Peyer's patch (tissue), 4 donors: ENCODE data around the gene TOMM70. TPM values are rescaled to one million over a fixed set of nuclear protein-coding genes. Genes with fewer than 3 reads are reported as not detected.

Experiments used
- DNase-seq, 3 donors: peaks; one replicate each; pipeline ENCODE4 v3.0.0-alpha.2; 2017 to 2019
- H3K27ac ChIP-seq, 4 donors: fragments of 200-600 bp; sonication (generic); one replicate each; pipeline ENCODE4 v1.5.1; 2016 to 2019
- H3K27me3 ChIP-seq, 2 donors: fragments of 200-600 bp; sonication (generic); one replicate each; pipeline ENCODE4 v1.5.1; 2019
- H3K36me3 ChIP-seq, 3 donors: fragments of 200-600 bp; sonication (generic); one replicate each; pipeline ENCODE4 v1.5.1; 2016 to 2019
- H3K4me1 ChIP-seq, 4 donors: fragments of 200-600 bp; sonication (generic); one replicate each; pipeline ENCODE4 v1.5.1; 2016 to 2019
- H3K4me3 ChIP-seq, 4 donors: fragments of 200-600 bp; sonication (generic); 1 replicate in 3 of 4; 2 replicates in 1 of 4; pipeline ENCODE4 v1.5.1; 2016 to 2019; ENCODE audit warnings: mild to moderate bottlenecking in 1 of 4
- H3K9me3 ChIP-seq, 4 donors: fragments of 200-600 bp; sonication (generic); one replicate each; pipeline ENCODE4 v1.5.1; 2016 to 2019; ENCODE audit warnings: mild to moderate bottlenecking in 1 of 4
- CTCF ChIP-seq, 6 experiments: fragments of 450-650 bp in 4 of 6; fragments of 200-600 bp in 2 of 6; sonication (generic) in 1 of 6; IDR thresholded peaks; one replicate each; pipeline ENCODE4 v1.5.1; 2017 to 2019; ENCODE audit warnings: antibody characterized with exemption in 6 of 6, mild to moderate bottlenecking in 3 of 6, moderate library complexity in 1 of 6
- POLR2A ChIP-seq, 2 donors: fragments of 450-650 bp; IDR thresholded peaks; one replicate each; pipeline ENCODE4 v1.5.1; 2017; ENCODE audit warnings: antibody characterized with exemption in 2 of 2, mild to moderate bottlenecking in 2 of 2, moderate library complexity in 2 of 2
- total RNA-seq, 4 donors: library from RNA; depleted of rRNA; stranded (reverse); fragments of >200 nt; gene quantifications; one replicate each; pipeline ENCODE4 v1.1.0, GENCODE V29; 2016

Gene TOMM70
- total RNA-seq, 4 donors from 2014 or later: 25.0 to 34.2 (median 32.4) TPM

DNA sequence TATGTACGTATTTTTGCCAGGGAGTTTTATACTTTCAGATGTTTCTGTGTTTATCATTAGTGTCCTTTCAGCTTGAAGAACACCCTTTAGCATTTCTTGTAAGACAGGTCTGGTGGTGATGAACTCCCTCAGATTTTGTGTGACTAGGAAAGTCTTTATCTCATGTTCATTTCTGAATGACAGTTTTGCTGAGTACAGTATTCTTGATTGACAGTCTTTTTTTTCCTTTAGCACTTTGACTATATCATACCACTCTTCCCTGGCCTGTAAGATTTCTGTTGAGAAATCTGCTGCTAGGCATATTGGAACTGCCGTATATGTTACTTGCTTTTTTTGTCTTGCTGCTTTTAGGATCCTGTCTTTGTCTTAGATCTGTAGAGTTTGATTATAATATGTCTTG, 6.3 kb upstream of the TOMM70 start:
- no peak for TF ChIP-seq POLR2A (IDR thresholded peaks at IDR 0.05)
- TF ChIP-seq CTCF (IDR thresholded peaks at IDR 0.05): no peak

GRCh38 chr3:100404250-100404548, 3.3 kb upstream of the TOMM70 start:
- Histone ChIP-seq H3K27me3 (no peaks in the 10 kb centered on the region), H3K36me3 (no peaks in the 10 kb centered on the region), H3K4me1 (peaks cover 0 to 23% (median 13%) of the 10 kb centered on the region in 4 donors), H3K27ac (no peak overlapping the region), H3K9me3 (no peaks in the 10 kb centered on the region), H3K4me3 (no peak overlapping the region)
- no peak for TF ChIP-seq POLR2A (IDR thresholded peaks at IDR 0.05)
- TF ChIP-seq CTCF (IDR thresholded peaks at IDR 0.05): no peak
- DNase-seq: no peak

More for the DNA sequence above, 6.3 kb upstream of the TOMM70 start:
- Histone ChIP-seq H3K4me3 (no peak overlapping the region), H3K36me3 (no peaks in the 10 kb centered on the region), H3K27me3 (no peaks in the 10 kb centered on the region), H3K27ac (no peak overlapping the region), H3K4me1 (peaks cover 0 to 11% (median 6%) of the 10 kb centered on the region in 4 donors), H3K9me3 (no peaks in the 10 kb centered on the region)
- no peak for DNase-seq

DNA sequence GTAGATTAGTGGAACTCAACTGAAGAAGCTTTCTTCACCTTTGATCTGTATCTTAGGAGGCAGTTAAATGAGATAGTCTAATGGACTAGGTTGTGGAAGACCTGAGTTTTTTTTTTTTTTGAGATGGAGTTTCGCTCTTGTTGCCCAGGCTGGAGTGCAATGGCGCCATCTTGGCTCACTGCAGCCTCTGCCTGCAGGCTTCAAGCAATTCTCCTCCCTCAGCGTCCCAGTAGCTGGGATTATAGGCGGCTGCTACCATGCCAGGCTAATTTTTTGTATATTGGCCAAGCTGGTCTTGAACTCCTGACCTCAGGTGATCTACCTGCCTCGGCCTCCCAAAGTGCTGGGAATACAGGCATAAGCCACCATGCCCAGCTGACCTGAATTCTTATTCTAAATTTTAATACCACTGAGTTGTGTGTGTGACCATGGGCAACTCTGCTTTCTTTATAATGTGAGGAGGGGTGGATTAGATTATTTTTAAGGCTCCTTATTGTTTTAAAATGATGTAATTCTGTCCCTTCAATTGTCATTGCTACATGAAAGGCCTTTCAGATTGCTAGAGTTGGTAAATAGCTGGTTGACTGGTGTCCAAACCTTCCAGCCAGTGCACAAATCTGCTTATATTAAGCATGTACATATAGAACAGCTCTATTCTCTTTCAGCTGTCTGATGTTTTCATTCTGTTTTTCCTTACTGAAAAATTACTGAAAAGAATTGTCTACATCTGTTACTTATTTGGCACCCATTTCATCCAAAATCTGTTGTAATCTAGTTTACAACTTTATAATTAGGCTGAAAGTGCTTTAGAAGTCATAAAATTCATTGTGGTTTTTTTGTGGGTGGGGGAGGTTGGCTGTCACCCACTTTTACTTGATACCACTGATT, 2.7 kb upstream of the TOMM70 start:
- TF ChIP-seq POLR2A (IDR thresholded peaks at IDR 0.05): no peak
- no peak for TF ChIP-seq CTCF (IDR thresholded peaks at IDR 0.05)
- Histone ChIP-seq H3K4me1 (peaks cover 0 to 27% (median 16%) of the 10 kb centered on the region in 4 donors), H3K4me3 (no peak overlapping the region), H3K36me3 (no peaks in the 10 kb centered on the region), H3K9me3 (no peaks in the 10 kb centered on the region), H3K27me3 (no peaks in the 10 kb centered on the region), H3K27ac (no peak overlapping the region)
- no peak for DNase-seq

GRCh38 chr3:100402891-100403290, 2.0 kb upstream of the TOMM70 start:
- Histone ChIP-seq H3K27ac (no peak overlapping the region), H3K27me3 (no peaks in the 10 kb centered on the region), H3K36me3 (no peaks in the 10 kb centered on the region), H3K9me3 (no peaks in the 10 kb centered on the region), H3K4me3 (peak overlapping the region in 2 of 4 donors; percentile 3 to 99), H3K4me1 (peaks cover 0 to 27% (median 18%) of the 10 kb centered on the region in 4 donors)
- no peak for DNase-seq
- TF ChIP-seq CTCF (IDR thresholded peaks at IDR 0.05): no peak
- no peak for TF ChIP-seq POLR2A (IDR thresholded peaks at IDR 0.05)

DNA sequence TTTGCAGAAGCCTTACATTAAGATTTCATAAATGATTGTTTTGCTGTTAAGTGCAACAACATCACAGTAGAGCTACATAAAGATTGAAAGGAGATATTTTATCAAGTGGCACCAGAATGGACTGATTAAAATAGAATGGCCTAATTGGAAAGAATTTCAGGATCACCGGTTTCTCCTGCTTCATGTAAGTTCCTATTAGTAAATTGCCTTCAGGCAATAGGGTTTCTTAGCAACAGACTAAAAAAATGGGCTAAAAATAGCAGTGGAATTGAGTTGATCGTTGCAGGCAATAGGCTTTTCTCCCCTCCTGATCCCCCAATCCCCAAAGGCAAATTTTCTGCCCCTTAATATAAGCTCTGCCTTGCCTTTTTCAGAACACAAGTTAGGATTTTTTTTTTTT, 1.4 kb upstream of the TOMM70 start:
- H3K36me3 ChIP-seq: no peaks in the 10 kb centered on the region
- H3K4me1 ChIP-seq: peaks cover 0 to 30% (median 18%) of the 10 kb centered on the region in 4 donors
- no peaks in the 10 kb centered on the region for H3K9me3 ChIP-seq
- TF ChIP-seq CTCF (IDR thresholded peaks at IDR 0.05) (no peak), POLR2A (IDR thresholded peaks at IDR 0.05) (no peak)
- no peaks in the 10 kb centered on the region for H3K27me3 ChIP-seq
- peak overlapping the region in 2 of 4 donors; percentile 83 to 95 for H3K27ac ChIP-seq
- DNase-seq: no peak
- peak overlapping the region; percentile 81 to 99 (median 93) for H3K4me3 ChIP-seq
